Skeletal muscle satellite cell (primary cell): Measurements from ENCODE around the gene MAML3.

Experiments used
- H3K27me3 ChIP-seq: 2 replicates; pipeline ENCODE4 v1.7.0; 2013; ENCODE audit warnings: low read length; ENCODE audit not compliant: control insufficient read depth, insufficient read depth
- H3K36me3 ChIP-seq: 2 replicates; pipeline ENCODE4 v1.7.0; 2013; ENCODE audit warnings: mild to moderate bottlenecking, control low read depth, low read length; ENCODE audit not compliant: insufficient read depth
- H3K4me1 ChIP-seq: 2 replicates; pipeline ENCODE4 v1.7.0; 2013; ENCODE audit warnings: low read length; ENCODE audit not compliant: control insufficient read depth, insufficient read depth
- H3K4me2 ChIP-seq: 2 replicates; pipeline ENCODE4 v1.7.0; 2013; ENCODE audit warnings: mild to moderate bottlenecking, low read length
- H3K4me3 ChIP-seq: 2 replicates; pipeline ENCODE4 v1.7.0; 2013; ENCODE audit warnings: low read length
- H3K9ac ChIP-seq: 2 replicates; pipeline ENCODE4 v1.7.0; 2013; ENCODE audit warnings: mild to moderate bottlenecking, low read depth, low read length, moderate library complexity
- H3K9me3 ChIP-seq: replicated peaks from 2 replicates; pipeline ENCODE4 v1.7.0; 2013; ENCODE audit warnings: mild to moderate bottlenecking, control low read depth, low read length

The MAML3 gene

GRCh38 chr4:139669335-139669734 lies 484.6 kb downstream of the MAML3 start:
- peaks cover 15% of the 10 kb centered on the region for H3K4me1 ChIP-seq
- no peak overlapping the region for H3K9ac ChIP-seq

GRCh38 chr4:139668658-139669201 lies 485.3 kb downstream of the MAML3 start:
- Histone ChIP-seq H3K9ac (no peak overlapping the region), H3K27me3 (no peaks in the 10 kb centered on the region), H3K9me3 (no peaks in the 10 kb centered on the region), H3K4me2 (no peak overlapping the region), H3K36me3 (no peaks in the 10 kb centered on the region), H3K4me1 (peaks cover 15% of the 10 kb centered on the region), H3K4me3 (no peak overlapping the region)

More at GRCh38 chr4:139669335-139669734, 484.6 kb downstream of the MAML3 start:
- H3K36me3 ChIP-seq: no peaks in the 10 kb centered on the region
- H3K9me3 ChIP-seq: no peaks in the 10 kb centered on the region
- H3K27me3 ChIP-seq: no peaks in the 10 kb centered on the region
- no peak overlapping the region for H3K4me3 ChIP-seq
- no peak overlapping the region for H3K4me2 ChIP-seq

GRCh38 chr4:139668036-139668435 lies 485.9 kb downstream of the MAML3 start:
- Histone ChIP-seq H3K4me3 (no peak overlapping the region), H3K9me3 (no peaks in the 10 kb centered on the region), H3K9ac (no peak overlapping the region), H3K4me2 (no peak overlapping the region), H3K4me1 (peaks cover 15% of the 10 kb centered on the region), H3K27me3 (no peaks in the 10 kb centered on the region), H3K36me3 (no peaks in the 10 kb centered on the region)
